A673 (cell line): ENCODE data around the gene WIPF1.

ENCODE experiments used
- EZH2 ChIP-seq: fragments of 200-600 bp; sonication (generic); IDR thresholded peaks from 2 replicates; pipeline ENCODE4 v1.6.1; 2017; ENCODE audit warnings: borderline replicate concordance, low read depth, mild to moderate bottlenecking, mixed read lengths, antibody characterized with exemption, low read length; ENCODE audit not compliant: poor library complexity, severe bottlenecking
- TF ChIP-seq, protein P1 (sequence below): fragments of 300-800, 200-600 bp; sonication (generic); conservative IDR thresholded peaks from 2 replicates; pipeline ENCODE4 v1.5.1; 2017; ENCODE audit warnings: low read depth, mild to moderate bottlenecking, antibody characterized with exemption, low read length, moderate library complexity, mixed read lengths

GRCh38 chr2:174599310-174599921, 1.8 kb upstream of the WIPF1 start:
- TF ChIP-seq EZH2 = no peak
- TF ChIP-seq, protein P1, sequence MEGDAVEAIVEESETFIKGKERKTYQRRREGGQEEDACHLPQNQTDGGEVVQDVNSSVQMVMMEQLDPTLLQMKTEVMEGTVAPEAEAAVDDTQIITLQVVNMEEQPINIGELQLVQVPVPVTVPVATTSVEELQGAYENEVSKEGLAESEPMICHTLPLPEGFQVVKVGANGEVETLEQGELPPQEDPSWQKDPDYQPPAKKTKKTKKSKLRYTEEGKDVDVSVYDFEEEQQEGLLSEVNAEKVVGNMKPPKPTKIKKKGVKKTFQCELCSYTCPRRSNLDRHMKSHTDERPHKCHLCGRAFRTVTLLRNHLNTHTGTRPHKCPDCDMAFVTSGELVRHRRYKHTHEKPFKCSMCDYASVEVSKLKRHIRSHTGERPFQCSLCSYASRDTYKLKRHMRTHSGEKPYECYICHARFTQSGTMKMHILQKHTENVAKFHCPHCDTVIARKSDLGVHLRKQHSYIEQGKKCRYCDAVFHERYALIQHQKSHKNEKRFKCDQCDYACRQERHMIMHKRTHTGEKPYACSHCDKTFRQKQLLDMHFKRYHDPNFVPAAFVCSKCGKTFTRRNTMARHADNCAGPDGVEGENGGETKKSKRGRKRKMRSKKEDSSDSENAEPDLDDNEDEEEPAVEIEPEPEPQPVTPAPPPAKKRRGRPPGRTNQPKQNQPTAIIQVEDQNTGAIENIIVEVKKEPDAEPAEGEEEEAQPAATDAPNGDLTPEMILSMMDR = no peak
